Adipocyte (in vitro differentiated cells): ENCODE results near the gene MTERF4.

ENCODE experiments used
- DNase-seq: peaks from one replicate; pipeline ENCODE4 v3.0.0-alpha.2; 2015; ENCODE audit warnings: low read depth
- H3K27me3 ChIP-seq: replicated peaks from 2 replicates; pipeline ENCODE4 v1.7.0; 2013; ENCODE audit warnings: mild to moderate bottlenecking, low read length, moderate library complexity; ENCODE audit not compliant: control insufficient read depth, insufficient read depth
- H3K36me3 ChIP-seq: 2 replicates; pipeline ENCODE4 v1.7.0; 2013; ENCODE audit warnings: low read length, mild to moderate bottlenecking, moderate library complexity; ENCODE audit not compliant: control insufficient read depth, insufficient read depth, severe bottlenecking
- H3K4me1 ChIP-seq: 2 replicates; pipeline ENCODE4 v1.7.0; 2013; ENCODE audit warnings: mild to moderate bottlenecking, low read length, moderate library complexity; ENCODE audit not compliant: control insufficient read depth, insufficient read depth
- H3K4me3 ChIP-seq: 2 replicates; pipeline ENCODE4 v1.7.0; 2013; ENCODE audit warnings: mild to moderate bottlenecking, low read length, moderate library complexity
- H3K9ac ChIP-seq: 2 replicates; pipeline ENCODE4 v1.7.0; 2013; ENCODE audit warnings: mild to moderate bottlenecking, low read length, moderate library complexity
- H3K9me3 ChIP-seq: 2 replicates; pipeline ENCODE4 v1.7.0; 2013; ENCODE audit warnings: mild to moderate bottlenecking, low read length, moderate library complexity; ENCODE audit not compliant: control insufficient read depth

Gene MTERF4

DNA sequence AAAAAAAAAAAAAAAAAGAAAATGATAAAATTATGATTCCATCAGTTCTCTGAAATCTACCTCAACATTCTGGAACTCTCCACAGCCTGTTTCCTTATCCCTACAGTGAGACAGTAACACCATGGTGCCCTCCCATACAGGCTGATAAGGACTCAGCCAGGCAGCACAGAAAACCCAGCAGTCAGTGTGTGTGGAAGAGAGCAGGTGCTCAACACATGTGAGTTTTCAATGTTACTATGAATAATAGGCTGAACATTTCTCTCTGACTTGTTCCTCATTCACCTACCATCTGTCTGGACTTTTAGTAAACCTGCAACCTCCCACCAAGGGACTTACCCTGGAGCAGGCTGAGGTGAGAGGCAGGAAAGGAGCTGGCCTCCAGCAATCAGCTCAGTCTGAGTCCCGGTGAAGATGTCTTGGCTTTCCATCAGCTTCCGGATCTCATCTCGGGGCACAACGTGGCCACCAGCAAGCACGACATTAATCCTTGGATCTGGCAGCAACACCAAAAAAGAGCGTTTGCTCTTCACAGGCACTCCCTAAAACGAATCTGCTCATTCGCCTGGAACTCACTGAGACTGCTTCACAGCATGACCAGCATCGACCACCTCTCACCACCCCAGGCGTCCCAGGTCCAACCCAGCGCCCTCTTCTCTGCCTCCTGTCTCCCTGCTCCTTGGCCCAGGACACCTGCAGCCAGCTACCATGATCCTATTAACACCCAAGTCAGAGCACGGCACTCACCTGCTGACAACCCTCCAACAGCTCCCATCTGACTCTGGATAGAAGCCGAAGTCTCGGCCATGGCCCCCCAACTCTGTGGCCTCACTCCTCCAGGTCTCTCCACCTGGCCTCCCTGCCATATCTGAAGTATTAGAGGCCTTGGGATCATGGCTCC, 30.7 kb upstream of the MTERF4 start:
- H3K27me3 ChIP-seq, result no peaks in the 10 kb centered on the region
- no peak overlapping the region for H3K9ac ChIP-seq
- no peak overlapping the region for H3K4me3 ChIP-seq
- no peak for DNase-seq
- H3K36me3 ChIP-seq, result no peaks in the 10 kb centered on the region
- H3K9me3 ChIP-seq, result no peaks in the 10 kb centered on the region
- no peaks in the 10 kb centered on the region for H3K4me1 ChIP-seq

DNA sequence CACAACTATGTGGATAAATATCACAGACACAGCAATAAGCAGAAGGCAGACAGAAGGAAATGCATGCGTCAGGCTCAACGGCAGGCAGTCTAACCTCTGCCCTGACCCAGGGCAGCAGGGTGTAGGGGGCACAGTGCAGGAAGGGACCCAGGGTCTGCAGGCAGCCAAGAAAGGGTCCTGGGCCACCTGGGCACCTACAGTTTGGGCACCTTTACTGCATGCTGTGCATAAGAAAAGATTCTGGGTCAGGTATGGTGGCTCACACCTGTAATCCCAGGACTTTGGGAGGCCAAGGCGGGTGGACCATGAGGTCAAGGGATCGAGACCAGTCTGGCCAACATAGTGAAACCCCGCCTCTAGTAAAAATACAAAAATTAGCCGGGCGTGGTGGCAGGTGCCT, 29.4 kb upstream of the MTERF4 start:
- H3K4me3 ChIP-seq, result no peak overlapping the region
- no peak overlapping the region for H3K9ac ChIP-seq
- no peaks in the 10 kb centered on the region for H3K36me3 ChIP-seq
- H3K9me3 ChIP-seq, result no peaks in the 10 kb centered on the region
- H3K27me3 ChIP-seq, result no peaks in the 10 kb centered on the region
- no peaks in the 10 kb centered on the region for H3K4me1 ChIP-seq
- no peak for DNase-seq

DNA sequence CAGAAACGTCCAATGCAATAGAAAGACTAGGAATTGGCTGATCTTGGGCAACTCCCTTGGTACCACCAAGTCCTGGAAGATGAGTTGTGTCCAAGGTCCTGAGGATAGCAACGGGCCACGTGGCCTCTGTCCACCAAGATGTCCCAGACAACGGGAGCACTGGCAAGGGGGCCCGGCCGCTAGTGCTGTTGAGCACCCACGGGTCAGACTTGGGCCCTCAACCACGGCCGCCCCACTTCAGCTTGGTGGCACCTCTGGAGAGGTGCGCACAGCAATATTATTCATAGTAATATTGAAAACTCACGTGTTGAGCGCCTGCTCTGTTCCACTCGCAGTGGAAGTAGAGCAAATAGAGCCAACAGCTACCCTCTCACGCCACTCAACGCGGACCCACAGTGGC, 28.2 kb upstream of the MTERF4 start:
- H3K9me3 ChIP-seq, result no peaks in the 10 kb centered on the region
- H3K27me3 ChIP-seq, result no peaks in the 10 kb centered on the region
- H3K36me3 ChIP-seq, result no peaks in the 10 kb centered on the region
- DNase-seq, result no peak
- H3K9ac ChIP-seq, result no peak overlapping the region
- H3K4me1 ChIP-seq, result no peaks in the 10 kb centered on the region
- H3K4me3 ChIP-seq, result no peak overlapping the region

DNA sequence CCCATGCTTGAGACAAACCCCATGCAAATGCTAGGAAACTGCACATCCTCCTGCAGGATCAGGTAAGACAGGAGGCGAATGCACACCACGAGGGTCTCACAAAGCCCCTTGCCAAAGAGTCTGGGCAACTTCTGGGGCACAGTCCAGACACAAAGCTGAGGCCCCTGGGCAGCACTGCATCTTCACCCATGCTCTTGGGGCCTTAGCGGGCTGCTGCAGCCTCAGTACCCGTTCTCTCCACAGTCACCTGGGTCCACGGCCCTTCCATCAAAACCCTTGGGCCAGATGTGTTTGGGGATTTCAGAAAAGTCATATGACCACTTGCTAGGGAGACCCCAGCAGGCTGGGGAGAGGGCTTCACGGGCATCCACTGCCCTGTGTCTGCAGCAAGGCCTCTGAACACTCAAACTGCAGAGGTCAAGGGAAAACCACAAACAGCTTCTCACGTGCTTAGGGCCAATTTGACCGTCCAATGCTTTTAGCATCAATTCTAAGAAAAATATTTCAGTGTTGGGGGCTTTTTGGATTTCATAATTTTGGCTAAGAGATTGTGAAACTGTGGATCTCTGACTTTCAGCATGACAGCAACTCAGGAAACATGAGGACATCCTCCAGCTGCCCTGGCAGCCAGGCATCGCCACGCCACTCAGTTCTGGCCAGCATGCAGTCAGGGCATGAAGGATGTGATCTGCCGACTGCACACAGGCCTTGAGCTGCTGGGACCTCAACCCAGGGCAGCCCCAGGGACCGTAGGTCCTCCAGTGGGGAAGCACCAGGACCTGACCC, 27.2 kb upstream of the MTERF4 start:
- no peak overlapping the region for H3K9ac ChIP-seq
- peak; percentile 16 for DNase-seq
- H3K27me3 ChIP-seq, result no peaks in the 10 kb centered on the region
- no peaks in the 10 kb centered on the region for H3K4me1 ChIP-seq
- H3K36me3 ChIP-seq, result no peaks in the 10 kb centered on the region
- H3K9me3 ChIP-seq, result no peaks in the 10 kb centered on the region
- no peak overlapping the region for H3K4me3 ChIP-seq

DNA sequence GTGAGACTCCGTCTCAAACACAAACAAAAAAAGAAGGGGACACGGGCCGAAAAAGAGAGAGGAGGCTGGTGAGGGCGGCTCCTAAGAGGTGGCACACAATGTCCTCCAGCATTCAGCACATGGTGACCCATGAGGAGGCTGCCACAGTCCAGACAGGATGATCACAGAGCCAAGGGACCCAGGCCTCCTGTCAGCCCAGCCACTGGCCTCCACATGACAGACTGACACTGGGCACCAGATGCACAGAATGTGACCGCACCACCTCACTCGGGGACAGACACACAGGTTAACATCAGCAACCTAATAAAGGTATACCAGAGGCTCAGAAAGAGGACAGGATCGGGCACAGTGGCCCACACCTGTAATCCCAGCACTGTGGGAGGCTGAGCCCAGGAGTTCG, 26.2 kb upstream of the MTERF4 start:
- peaks cover 2% of the 10 kb centered on the region for H3K4me1 ChIP-seq
- H3K36me3 ChIP-seq, result no peaks in the 10 kb centered on the region
- H3K27me3 ChIP-seq, result no peaks in the 10 kb centered on the region
- H3K4me3 ChIP-seq, result no peak overlapping the region
- H3K9me3 ChIP-seq, result no peaks in the 10 kb centered on the region
- DNase-seq, result no peak
- no peak overlapping the region for H3K9ac ChIP-seq

DNA sequence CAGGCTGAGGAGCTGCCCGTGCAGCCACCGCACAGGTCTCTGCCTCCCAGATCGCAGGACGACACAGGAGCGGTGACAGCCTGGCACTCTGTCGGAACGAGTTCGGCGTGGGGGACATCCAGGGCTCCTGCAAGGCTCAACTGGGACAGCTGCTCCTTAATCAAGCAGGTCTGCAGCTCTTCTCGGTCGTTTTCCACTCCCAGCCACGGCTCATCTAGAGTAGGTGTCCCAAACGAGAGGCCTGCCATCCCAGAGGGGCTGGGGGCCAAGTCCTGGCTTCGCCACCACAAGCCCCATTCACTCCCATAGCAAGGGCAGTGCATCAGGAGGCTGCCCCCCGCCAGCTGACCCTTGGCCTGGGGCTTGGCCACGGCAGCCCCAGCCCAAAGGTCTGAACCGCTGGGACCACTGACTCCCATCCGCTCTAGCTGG, 24.7 kb upstream of the MTERF4 start:
- Histone ChIP-seq H3K9me3 (peaks cover under 1% of the 10 kb centered on the region), H3K4me3 (no peak overlapping the region), H3K27me3 (no peaks in the 10 kb centered on the region), H3K9ac (no peak overlapping the region), H3K4me1 (peaks cover 2% of the 10 kb centered on the region), H3K36me3 (no peaks in the 10 kb centered on the region)
- DNase-seq, result no peak

DNA sequence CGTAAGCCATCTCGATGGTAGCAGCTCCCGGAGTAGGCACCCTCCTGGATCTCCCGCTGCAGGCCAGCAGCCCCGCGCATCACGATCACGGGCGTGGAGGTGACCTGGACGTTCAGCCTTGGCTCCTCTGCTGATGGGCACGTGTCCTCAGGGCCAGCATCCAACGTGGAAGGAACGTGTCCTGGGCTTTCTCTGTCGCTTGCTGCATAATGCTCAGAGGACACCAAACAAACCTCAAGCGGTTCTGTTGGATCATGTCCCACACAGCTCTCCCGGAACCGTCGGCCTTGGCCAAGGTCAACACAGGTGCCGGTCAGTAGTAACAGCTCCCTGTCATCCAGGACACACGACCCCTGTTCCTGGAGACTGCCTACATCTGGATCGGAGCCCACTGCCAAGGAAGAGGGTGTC, 24.1 kb upstream of the MTERF4 start:
- Histone ChIP-seq H3K4me1 (peaks cover 2% of the 10 kb centered on the region), H3K36me3 (no peaks in the 10 kb centered on the region), H3K9me3 (peaks cover 5% of the 10 kb centered on the region), H3K9ac (no peak overlapping the region), H3K27me3 (no peaks in the 10 kb centered on the region), H3K4me3 (no peak overlapping the region)
- DNase-seq, result no peak

DNA sequence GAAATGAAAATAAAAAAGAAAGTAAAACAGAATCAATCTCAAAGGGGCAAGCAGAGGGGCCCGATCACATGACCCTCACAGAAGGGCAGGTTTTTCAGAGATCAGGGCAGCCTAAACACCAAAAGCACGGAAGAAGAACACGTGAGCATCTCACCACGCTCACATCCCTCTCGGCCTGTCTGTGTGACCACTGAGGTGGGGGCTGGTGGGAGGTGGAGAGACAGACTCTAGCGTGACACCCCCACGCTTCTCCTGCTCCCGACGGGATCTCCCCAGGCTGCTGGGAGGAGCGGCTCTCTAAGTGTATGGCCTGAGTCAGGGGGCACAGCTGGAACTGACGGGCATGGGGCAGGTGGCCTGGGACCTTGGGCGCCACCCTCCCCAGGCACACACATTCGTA, 23.5 kb upstream of the MTERF4 start:
- Histone ChIP-seq H3K36me3 (no peaks in the 10 kb centered on the region), H3K4me1 (peaks cover 2% of the 10 kb centered on the region), H3K9ac (no peak overlapping the region), H3K4me3 (no peak overlapping the region), H3K9me3 (peaks cover 5% of the 10 kb centered on the region), H3K27me3 (no peaks in the 10 kb centered on the region)
- no peak for DNase-seq

DNA sequence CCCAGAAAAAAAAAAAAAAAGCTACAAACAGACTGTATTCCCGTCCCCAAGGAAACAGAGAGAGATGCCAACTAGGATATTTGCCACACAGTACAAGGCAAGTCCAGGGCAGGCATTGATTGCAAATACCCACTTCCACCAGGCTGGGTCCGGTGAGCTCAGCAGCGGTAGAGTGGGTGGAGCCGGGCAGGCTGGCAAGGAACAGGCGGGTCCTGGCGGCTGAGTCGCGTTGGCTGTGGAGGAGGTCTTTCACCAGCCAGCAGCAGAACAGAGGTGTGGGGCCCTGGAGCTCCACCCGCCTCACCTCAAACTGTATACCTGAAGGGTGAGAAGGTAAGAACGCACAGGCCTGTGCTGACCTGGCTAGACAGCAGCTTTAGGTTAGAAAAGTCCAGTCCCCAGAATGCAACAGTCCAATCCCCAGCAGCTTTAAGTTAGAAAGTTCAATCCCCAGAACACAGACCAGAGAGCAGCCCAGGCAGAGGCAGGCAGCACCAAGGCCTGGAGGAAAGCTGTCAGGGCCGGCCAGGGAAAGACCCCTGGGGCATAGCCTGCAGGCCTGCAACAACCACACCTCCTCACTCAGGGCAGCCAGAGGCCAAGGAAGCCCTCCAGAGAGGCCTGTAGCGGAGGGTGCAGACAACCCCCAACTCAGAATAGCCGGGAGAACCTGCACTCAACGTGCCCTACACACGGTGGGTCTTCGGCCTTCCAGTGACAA, 21.9 kb upstream of the MTERF4 start:
- no peaks in the 10 kb centered on the region for H3K27me3 ChIP-seq
- H3K4me3 ChIP-seq, result no peak overlapping the region
- peaks cover 2% of the 10 kb centered on the region for H3K4me1 ChIP-seq
- H3K9ac ChIP-seq, result no peak overlapping the region
- H3K36me3 ChIP-seq, result no peaks in the 10 kb centered on the region
- peaks cover 5% of the 10 kb centered on the region for H3K9me3 ChIP-seq
- DNase-seq, result no peak

DNA sequence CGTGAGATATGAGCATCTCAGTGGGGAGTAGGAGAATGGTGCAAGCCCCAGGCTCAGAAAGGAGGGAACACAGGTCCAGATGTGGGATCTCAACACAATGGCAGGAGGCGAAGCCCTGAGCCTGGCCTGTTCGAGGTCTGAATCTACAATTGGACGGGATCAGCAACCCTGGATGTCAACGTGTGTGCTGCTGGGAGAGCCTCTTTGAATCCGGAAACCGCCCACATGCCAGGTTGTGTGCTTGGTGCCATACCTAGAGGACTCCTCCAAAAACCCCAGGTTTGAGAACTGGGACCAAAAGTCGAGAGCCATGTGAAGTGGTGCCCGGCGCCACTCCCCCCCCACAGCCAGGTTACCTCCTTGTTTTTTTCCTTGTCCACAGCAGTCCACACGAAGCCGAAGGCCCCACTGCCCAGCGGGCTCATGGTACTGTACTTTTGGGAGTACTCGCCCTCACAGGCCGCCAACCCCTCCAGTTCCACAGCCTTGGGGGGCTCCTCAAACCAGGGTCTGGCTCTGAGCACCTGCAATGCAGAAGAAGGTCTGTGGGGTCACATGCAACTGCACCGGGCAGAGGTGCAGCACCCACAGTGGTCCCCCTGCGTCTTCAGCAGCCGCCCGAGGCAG, 20.4 kb upstream of the MTERF4 start:
- peaks cover 2% of the 10 kb centered on the region for H3K4me1 ChIP-seq
- no peaks in the 10 kb centered on the region for H3K36me3 ChIP-seq
- no peak overlapping the region for H3K9ac ChIP-seq
- H3K4me3 ChIP-seq, result no peak overlapping the region
- peaks cover 5% of the 10 kb centered on the region for H3K9me3 ChIP-seq
- DNase-seq, result no peak
- H3K27me3 ChIP-seq, result no peaks in the 10 kb centered on the region

DNA sequence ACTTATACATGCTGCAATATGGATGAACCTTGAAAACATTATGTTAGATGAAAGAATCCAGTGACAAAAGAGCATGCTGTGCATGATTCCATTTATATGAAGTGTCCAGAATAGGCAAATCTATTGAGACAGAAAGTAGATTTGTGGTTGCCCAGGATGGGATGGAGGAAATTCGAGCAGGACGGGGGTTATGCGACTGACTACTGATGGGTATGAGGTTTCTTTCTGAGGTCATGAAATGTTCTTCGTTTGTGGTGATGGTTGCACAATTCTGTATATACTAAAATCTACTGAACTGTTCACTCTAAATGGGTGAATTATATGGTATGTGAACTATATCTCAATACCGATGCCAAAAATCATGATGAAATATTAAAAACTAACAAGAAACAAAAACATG, 18.9 kb upstream of the MTERF4 start:
- Histone ChIP-seq H3K9ac (no peak overlapping the region), H3K4me3 (no peak overlapping the region), H3K9me3 (peaks cover 5% of the 10 kb centered on the region), H3K36me3 (no peaks in the 10 kb centered on the region), H3K27me3 (no peaks in the 10 kb centered on the region), H3K4me1 (peaks cover 2% of the 10 kb centered on the region)
- no peak for DNase-seq
